ENCODE data around the gene CPZ.

The CPZ gene

DNA sequence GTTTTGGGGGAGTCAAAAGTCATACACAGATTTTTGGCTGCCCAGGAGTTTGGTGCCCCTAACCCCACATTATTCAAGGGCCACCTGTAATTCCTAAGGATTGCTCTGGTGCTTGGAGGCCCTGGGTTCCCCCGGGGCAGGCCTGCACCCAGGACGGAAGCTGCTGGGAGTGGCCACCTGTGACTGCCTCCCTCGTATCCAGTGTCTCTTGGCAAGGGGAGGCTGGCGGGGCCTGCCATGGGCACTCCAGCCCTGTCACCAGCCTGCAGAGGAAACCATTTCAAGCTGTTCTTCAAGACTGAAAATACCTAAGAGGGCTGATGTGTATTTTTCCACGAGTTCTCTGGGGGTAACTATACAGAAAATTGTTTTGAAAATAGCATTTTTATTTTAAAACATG is 36.8 kb upstream of the CPZ start:
- no peaks in the 10 kb centered on the region for H3K9me3 ChIP-seq (ENCODE audit: severe bottlenecking)
- no peaks in the 10 kb centered on the region for H3K27me3 ChIP-seq (ENCODE audit: insufficient read depth, poor library complexity, severe bottlenecking)
- TF ChIP-seq CTCF (IDR thresholded peaks at IDR 0.05; ENCODE audit: poor library complexity, severe bottlenecking): no peak
- H3K27ac ChIP-seq (ENCODE audit: poor library complexity, severe bottlenecking): no peak overlapping the region
- no peaks in the 10 kb centered on the region for H3K36me3 ChIP-seq (ENCODE audit: low read depth)
- H3K4me1 ChIP-seq (ENCODE audit: insufficient read depth, poor library complexity, severe bottlenecking): peaks cover 17% of the 10 kb centered on the region
- DNase-seq (ENCODE audit: low spot score) (no peak), ATAC-seq (ENCODE audit: low read depth) (no peak)
- H3K4me3 ChIP-seq (ENCODE audit: severe bottlenecking): no peak overlapping the region

- H3K27ac ChIP-seq (ENCODE audit: poor library complexity, severe bottlenecking): peak overlapping the region; percentile 30
- DNase-seq (ENCODE audit: low spot score) (no peak), ATAC-seq (ENCODE audit: low read depth) (no peak)
- no peaks in the 10 kb centered on the region for H3K9me3 ChIP-seq (ENCODE audit: severe bottlenecking)
- H3K4me3 ChIP-seq (ENCODE audit: severe bottlenecking): no peak overlapping the region
- H3K27me3 ChIP-seq (ENCODE audit: insufficient read depth, poor library complexity, severe bottlenecking): no peaks in the 10 kb centered on the region
- no peak for TF ChIP-seq CTCF (IDR thresholded peaks at IDR 0.05; ENCODE audit: poor library complexity, severe bottlenecking)
- no peaks in the 10 kb centered on the region for H3K36me3 ChIP-seq (ENCODE audit: low read depth)
- peaks cover 17% of the 10 kb centered on the region for H3K4me1 ChIP-seq (ENCODE audit: insufficient read depth, poor library complexity, severe bottlenecking)
Observed at GRCh38 chr4:8556341-8557150, 36.0 kb upstream of the CPZ start.

GRCh38 chr4:8557151-8558076 is 35.2 kb upstream of the CPZ start:
- no peaks in the 10 kb centered on the region for H3K36me3 ChIP-seq (ENCODE audit: low read depth)
- ATAC-seq (ENCODE audit: low read depth) (no peak), DNase-seq (ENCODE audit: low spot score) (no peak)
- peaks cover 17% of the 10 kb centered on the region for H3K4me1 ChIP-seq (ENCODE audit: insufficient read depth, poor library complexity, severe bottlenecking)
- H3K4me3 ChIP-seq (ENCODE audit: severe bottlenecking): no peak overlapping the region
- peak overlapping the region; percentile 30 for H3K27ac ChIP-seq (ENCODE audit: poor library complexity, severe bottlenecking)
- TF ChIP-seq CTCF (IDR thresholded peaks at IDR 0.05; ENCODE audit: poor library complexity, severe bottlenecking): no peak
- no peaks in the 10 kb centered on the region for H3K9me3 ChIP-seq (ENCODE audit: severe bottlenecking)
- H3K27me3 ChIP-seq (ENCODE audit: insufficient read depth, poor library complexity, severe bottlenecking): no peaks in the 10 kb centered on the region

- Histone ChIP-seq H3K27me3 (ENCODE audit: insufficient read depth, poor library complexity, severe bottlenecking) (no peaks in the 10 kb centered on the region), H3K27ac (ENCODE audit: poor library complexity, severe bottlenecking) (no peak overlapping the region), H3K9me3 (ENCODE audit: severe bottlenecking) (no peaks in the 10 kb centered on the region), H3K36me3 (ENCODE audit: low read depth) (no peaks in the 10 kb centered on the region), H3K4me1 (ENCODE audit: insufficient read depth, poor library complexity, severe bottlenecking) (peaks cover 17% of the 10 kb centered on the region), H3K4me3 (ENCODE audit: severe bottlenecking) (no peak overlapping the region)
- DNase-seq (ENCODE audit: low spot score): no peak
- peak; percentile 79 for ATAC-seq (ENCODE audit: low read depth)
- no peak for TF ChIP-seq CTCF (IDR thresholded peaks at IDR 0.05; ENCODE audit: poor library complexity, severe bottlenecking)
Observed at GRCh38 chr4:8558080-8558960, 34.2 kb upstream of the CPZ start.
